ENCODE data around the gene COL4A1. TPM values are rescaled to one million over a fixed set of nuclear protein-coding genes. Genes with fewer than 3 reads are reported as not detected.

The COL4A1 gene
- total RNA-seq, 1 donor from 2014 or later, result 105 TPM

- Histone ChIP-seq H3K9ac (no peak overlapping the region), H3K36me3 (no peaks in the 10 kb centered on the region), H3K4me3 (no peak overlapping the region), H3K4me2 (no peak overlapping the region), H3K79me2 (ENCODE audit: low read depth) (peaks cover 4% of the 10 kb centered on the region), H4K20me1 (ENCODE audit: low read depth) (peaks cover 16% of the 10 kb centered on the region), H3K27ac (no peak overlapping the region), H3K27me3 (no peaks in the 10 kb centered on the region), H3K9me3 (ENCODE audit: low read depth) (no peaks in the 10 kb centered on the region), H3F3A (ENCODE audit: low read depth) (no peaks in the 10 kb centered on the region), H2AFZ (replicated peaks) (no peak overlapping the region), H3K4me1 (peaks cover 3% of the 10 kb centered on the region)
- Mint-ChIP-seq H3K27me3 (ENCODE audit: insufficient read depth, low read depth) (peaks cover 5% of the 10 kb centered on the region), H3K36me3 (peaks cover 22% of the 10 kb centered on the region), H3K4me1 (peaks cover 10% of the 10 kb centered on the region), H3K27ac (no peak overlapping the region), H3K9me3 (peaks cover 10% of the 10 kb centered on the region), H3K4me3 (no peak overlapping the region)
- DNase-seq (ENCODE audit: low spot score), result no peak
- TF ChIP-seq EZH2 (IDR thresholded peaks at IDR 0.05), result no peak
These were observed 17.3 kb downstream of the COL4A1 start for GRCh38 chr13:110289661-110290060.

GRCh38 chr13:110289174-110289573 lies 17.8 kb downstream of the COL4A1 start:
- Histone ChIP-seq H3K27ac (no peak overlapping the region), H3K4me1 (peaks cover 3% of the 10 kb centered on the region), H3F3A (ENCODE audit: low read depth) (no peaks in the 10 kb centered on the region), H3K9ac (no peak overlapping the region), H3K36me3 (no peaks in the 10 kb centered on the region), H3K9me3 (ENCODE audit: low read depth) (no peaks in the 10 kb centered on the region), H4K20me1 (ENCODE audit: low read depth) (peaks cover 14% of the 10 kb centered on the region), H3K4me2 (no peak overlapping the region), H3K79me2 (ENCODE audit: low read depth) (peaks cover 4% of the 10 kb centered on the region), H3K4me3 (no peak overlapping the region), H2AFZ (replicated peaks) (no peak overlapping the region), H3K27me3 (no peaks in the 10 kb centered on the region)
- peaks cover 5% of the 10 kb centered on the region for H3K27me3 Mint-ChIP-seq (ENCODE audit: insufficient read depth, low read depth)
- TF ChIP-seq EZH2phosphoT487 (IDR thresholded peaks at IDR 0.05) (no peak), EZH2 (IDR thresholded peaks at IDR 0.05) (no peak), CTCF (IDR thresholded peaks at IDR 0.05) (no peak)
- H3K27ac Mint-ChIP-seq, result no peak overlapping the region
- peaks cover 10% of the 10 kb centered on the region for H3K4me1 Mint-ChIP-seq
- H3K9me3 Mint-ChIP-seq, result peaks cover 10% of the 10 kb centered on the region
- H3K36me3 Mint-ChIP-seq, result peaks cover 22% of the 10 kb centered on the region
- DNase-seq (ENCODE audit: low spot score), result no peak
- H3K4me3 Mint-ChIP-seq, result no peak overlapping the region

GRCh38 chr13:110286833-110287819 lies 19.8 kb downstream of the COL4A1 start:
- no peaks in the 10 kb centered on the region for H3F3A ChIP-seq (ENCODE audit: low read depth)
- H3K9me3 ChIP-seq (ENCODE audit: low read depth), result no peaks in the 10 kb centered on the region
- no peak overlapping the region for H3K9ac ChIP-seq
- no peak overlapping the region for H3K4me2 ChIP-seq
- H3K27ac Mint-ChIP-seq, result no peak overlapping the region
- H3K36me3 Mint-ChIP-seq, result peaks cover 24% of the 10 kb centered on the region
- peaks cover 3% of the 10 kb centered on the region for H3K4me1 ChIP-seq
- H3K27me3 ChIP-seq, result no peaks in the 10 kb centered on the region
- peaks cover 10% of the 10 kb centered on the region for H3K9me3 Mint-ChIP-seq
- no peak overlapping the region for H3K27ac ChIP-seq
- no peak overlapping the region for H2AFZ ChIP-seq (replicated peaks)
- H3K79me2 ChIP-seq (ENCODE audit: low read depth), result no peaks in the 10 kb centered on the region
- peaks cover 5% of the 10 kb centered on the region for H3K27me3 Mint-ChIP-seq (ENCODE audit: insufficient read depth, low read depth)
- H3K4me3 ChIP-seq, result no peak overlapping the region
- no peak overlapping the region for H3K4me3 Mint-ChIP-seq
- H3K4me1 Mint-ChIP-seq, result peaks cover 10% of the 10 kb centered on the region
- peaks cover 9% of the 10 kb centered on the region for H4K20me1 ChIP-seq (ENCODE audit: low read depth)
- no peak for TF ChIP-seq CTCF (IDR thresholded peaks at IDR 0.05)
- no peak for TF ChIP-seq EZH2 (IDR thresholded peaks at IDR 0.05)
- no peak for TF ChIP-seq EZH2phosphoT487 (IDR thresholded peaks at IDR 0.05)
- no peaks in the 10 kb centered on the region for H3K36me3 ChIP-seq
- DNase-seq (ENCODE audit: low spot score), result no peak

Measured in neural progenitor cell (in vitro differentiated cells).